Esophagus squamous epithelium (tissue), 4 donors: ENCODE results near the gene STK40.

Source experiments
- CTCF ChIP-seq, 6 experiments: fragments of 450-650 bp in 4 of 6; fragments of 200-600 bp in 2 of 6; sonication (generic) in 2 of 6; IDR thresholded peaks; one replicate each; pipeline ENCODE4 v1.5.1; 2016 to 2019; ENCODE audit warnings: antibody characterized with exemption in 6 of 6, mild to moderate bottlenecking in 4 of 6, moderate library complexity in 4 of 6
- POLR2A ChIP-seq, 4 donors: fragments of 450-650 bp; IDR thresholded peaks; one replicate each; pipeline ENCODE4 v1.6.1; 2017; ENCODE audit warnings: antibody characterized with exemption in 4 of 4, mild to moderate bottlenecking in 4 of 4, moderate library complexity in 3 of 4

GRCh38 chr1:36420409-36420808 lies 34.7 kb upstream of the STK40 start:
- TF ChIP-seq POLR2A (IDR thresholded peaks at IDR 0.05) (no peak), CTCF (IDR thresholded peaks at IDR 0.05) (no peak)
